Heart right ventricle (tissue), 16 donors: ENCODE results near the gene GLRA3. TPM values are rescaled to one million over a fixed set of nuclear protein-coding genes. Genes with fewer than 3 reads are reported as not detected.
"Not testable (repeated sequence)": the region's sequence is repeated elsewhere in the genome, so short reads cannot be mapped to it uniquely, and the experiment has no call there.

Experiments
- ATAC-seq, 8 donors: fragments of 200-7000 bp; cut with Tn5 transposase; one replicate each; pipeline ENCODE4 v1.9.1; 2020; ENCODE audit warnings: mild to moderate bottlenecking in 8 of 8, moderate library complexity in 8 of 8, moderate number of reproducible peaks in 1 of 8
- DNase-seq, 2 donors: peaks; one replicate each; pipeline ENCODE4 v3.0.0-alpha.2; 2020
- H3K27ac ChIP-seq, 10 donors: fragments of 200-600 bp; sonication (generic) in 2 of 10; one replicate each; pipeline versions ENCODE4 v1.5.0 to v1.8.0; 2020 to 2022; ENCODE audit warnings: mild to moderate bottlenecking in 3 of 10
- H3K27me3 ChIP-seq, 7 donors: fragments of 200-600 bp; one replicate each; pipeline ENCODE4 v1.8.0; 2021 to 2022; ENCODE audit warnings: mild to moderate bottlenecking in 2 of 7
- H3K36me3 ChIP-seq, 9 donors: fragments of 200-600 bp; sonication (generic) in 1 of 9; one replicate each; pipeline versions ENCODE4 v1.5.0 to v1.8.0; 2020 to 2022; ENCODE audit warnings: mild to moderate bottlenecking in 2 of 9
- H3K4me1 ChIP-seq, 9 donors: fragments of 200-600 bp; sonication (generic) in 1 of 9; one replicate each; pipeline versions ENCODE4 v1.5.0 to v1.8.0; 2020 to 2022; ENCODE audit warnings: mild to moderate bottlenecking in 4 of 9
- H3K4me3 ChIP-seq, 10 donors: fragments of 200-600 bp; sonication (generic) in 2 of 10; one replicate each; pipeline versions ENCODE4 v1.5.0 to v1.8.0; 2020 to 2022; ENCODE audit warnings: mild to moderate bottlenecking in 7 of 10, moderate library complexity in 2 of 10
- H3K9me3 ChIP-seq, 11 donors: fragments of 200-600 bp in 10 of 11; sonication (generic) in 2 of 11; one replicate each; pipeline versions ENCODE4 v1.5.0 to v1.8.0; 2013 to 2022; ENCODE audit warnings: mild to moderate bottlenecking in 2 of 11, control low read depth in 1 of 11, moderate library complexity in 1 of 11
- WGBS, 2 donors: extraction: QIAGEN DNeasy Blood & Tissue Kit; methylation state at CpG; one replicate each; pipeline ENCODE4 v1.1.7; 2013; ENCODE audit warnings: inconsistent platforms in 1 of 2; 5-methylcytosine and 5-hydroxymethylcytosine counted together
- intact Hi-C, 10 donors: fragments of 100-400 bp; cut with DNase I; formaldehyde crosslinking; loops; one replicate each; pipeline versions ENCODE4 v1.11.1 to v1.14.2; 2022
- polyA plus RNA-seq, 2 donors: library from polyadenylated mRNA; stranded (reverse); fragments of 200-250 nt; gene quantifications; one replicate each; pipeline ENCODE4 v1.2.3, GENCODE V29; 2013
- total RNA-seq, 10 donors: library from RNA; stranded (reverse); fragmentation: NEBNext Ultra II Directional in 3 of 10; extraction: Animal tissue kit (Norgen Biotek cat#: 25700) in 3 of 10; gene quantifications; one replicate each; pipeline versions ENCODE4 v1.2.1 to v1.2.4, GENCODE V29; 2021 to 2023
- TF ChIP-seq, protein P1 (sequence below), 9 donors: fragments of 200-600 bp; sonication (generic) in 2 of 9; IDR thresholded peaks; one replicate each; pipeline versions ENCODE4 v1.5.0 to v1.8.0; 2021 to 2022; ENCODE audit warnings: antibody characterized with exemption in 9 of 9, mild to moderate bottlenecking in 5 of 9, moderate library complexity in 1 of 9
- donor health status: Arrhythmogenic right ventricular cardiomyopathy.
- donor health status: ischemic (EF 13 %, LVEDD 7.1; RV severe dilation, severe dysfunction).
- donor health status: healthy with polysubstance abuse.
- donor health status: DM: no; HTN: yes; CAD: no.
- donor health status: DM: no; HTN: no; CAD: no.
- donor health status: ischemic (EF 25% LVEDD 6.9; RV normal size, moderate dysfunction).
- donor health status: ischemic (EF 25% LVEDD 5.7; RV mildly dilated, moderate dysfunction).
- donor health status: healthy.
- donor health status: DM: yes; HTN: yes; CAD: no.
- donor health status: Ischemic cardiomyopathy.
- donor health status: ischemic (EF 35%, LVEDD 5.7; RV mildly dilated, moderate dysfunction).
- donor health status: nonischemic (EF 11% LVEDD 7.7; RV severe dilation, severe dysfunction).
- donor health status: DM: yes; HTN: yes; CAD: no.
- donor health status: PGD.
- donor health status: ischemic (EF 29% LVEDD 5.4; RV normal size, mild dysfunction).
- donor health status: nonischemic (EF 23%, LVEDD 6.1; RV moderate dilation, normal function).

The GLRA3 gene
- total and polyA plus RNA-seq, 12 donors, result not detected

DNA sequence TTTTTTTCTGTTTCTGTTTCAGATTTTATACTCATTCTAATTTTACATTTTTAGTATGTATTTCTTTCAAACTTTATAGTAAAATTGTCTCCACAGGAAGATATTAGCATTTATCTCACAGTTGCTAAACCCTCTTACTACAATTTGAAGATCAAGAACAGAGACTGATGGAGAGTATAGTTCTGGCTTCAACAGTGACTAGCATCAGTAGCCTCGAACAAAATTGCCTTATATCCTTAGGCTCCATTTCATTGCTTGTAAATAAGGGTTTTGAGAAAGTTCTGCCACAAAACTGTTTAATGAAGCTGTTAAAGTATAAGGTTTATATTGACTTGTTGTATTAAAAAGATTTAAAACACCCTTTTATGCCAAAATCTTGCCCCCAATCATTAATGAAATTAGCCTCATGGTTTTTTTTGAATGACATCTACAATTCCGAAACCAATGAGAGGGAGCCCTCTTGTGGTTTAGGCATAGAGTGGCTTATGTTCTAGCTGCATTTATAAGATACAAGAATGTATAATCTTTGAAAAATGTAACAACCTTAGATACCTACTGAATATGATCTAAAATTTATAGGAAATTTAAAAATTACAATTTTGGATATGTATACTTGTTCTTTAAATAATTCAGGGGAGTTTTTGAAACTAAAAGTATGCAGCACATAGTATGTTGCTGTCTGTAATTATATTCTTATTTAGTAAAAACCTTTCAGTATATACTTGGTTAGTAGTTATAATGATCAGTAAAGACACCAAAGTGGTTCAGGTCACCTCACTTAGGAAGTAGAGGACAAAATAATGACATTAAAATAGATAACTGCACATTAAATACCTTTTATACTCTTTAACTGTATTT, 196.9 kb downstream of the GLRA3 start:
- TF ChIP-seq, protein P1, sequence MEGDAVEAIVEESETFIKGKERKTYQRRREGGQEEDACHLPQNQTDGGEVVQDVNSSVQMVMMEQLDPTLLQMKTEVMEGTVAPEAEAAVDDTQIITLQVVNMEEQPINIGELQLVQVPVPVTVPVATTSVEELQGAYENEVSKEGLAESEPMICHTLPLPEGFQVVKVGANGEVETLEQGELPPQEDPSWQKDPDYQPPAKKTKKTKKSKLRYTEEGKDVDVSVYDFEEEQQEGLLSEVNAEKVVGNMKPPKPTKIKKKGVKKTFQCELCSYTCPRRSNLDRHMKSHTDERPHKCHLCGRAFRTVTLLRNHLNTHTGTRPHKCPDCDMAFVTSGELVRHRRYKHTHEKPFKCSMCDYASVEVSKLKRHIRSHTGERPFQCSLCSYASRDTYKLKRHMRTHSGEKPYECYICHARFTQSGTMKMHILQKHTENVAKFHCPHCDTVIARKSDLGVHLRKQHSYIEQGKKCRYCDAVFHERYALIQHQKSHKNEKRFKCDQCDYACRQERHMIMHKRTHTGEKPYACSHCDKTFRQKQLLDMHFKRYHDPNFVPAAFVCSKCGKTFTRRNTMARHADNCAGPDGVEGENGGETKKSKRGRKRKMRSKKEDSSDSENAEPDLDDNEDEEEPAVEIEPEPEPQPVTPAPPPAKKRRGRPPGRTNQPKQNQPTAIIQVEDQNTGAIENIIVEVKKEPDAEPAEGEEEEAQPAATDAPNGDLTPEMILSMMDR (IDR thresholded peaks at IDR 0.05), result peak; percentile 26 to 79 (median 73)
- ATAC-seq (no peak), DNase-seq (no peak)
- intact Hi-C loops, result loop anchor here in 9 of 10 donors (2.0 to 10.0 kb wide), 3 partner anchors 265 to 267 kb away; no protein-coding TSS in a partner anchor
- WGBS, 2 donors, result 40 to 42% methylated on average over 2 of the region's 2 CpGs
- H3K27ac ChIP-seq, result no peak overlapping the region
- H3K4me1 ChIP-seq, result no peaks in the 10 kb centered on the region
- H3K4me3 ChIP-seq, result no peak overlapping the region
- H3K27me3 ChIP-seq, result no peaks in the 10 kb centered on the region
- no peaks in the 10 kb centered on the region for H3K36me3 ChIP-seq
- H3K9me3 ChIP-seq, result no peaks in the 10 kb centered on the region

DNA sequence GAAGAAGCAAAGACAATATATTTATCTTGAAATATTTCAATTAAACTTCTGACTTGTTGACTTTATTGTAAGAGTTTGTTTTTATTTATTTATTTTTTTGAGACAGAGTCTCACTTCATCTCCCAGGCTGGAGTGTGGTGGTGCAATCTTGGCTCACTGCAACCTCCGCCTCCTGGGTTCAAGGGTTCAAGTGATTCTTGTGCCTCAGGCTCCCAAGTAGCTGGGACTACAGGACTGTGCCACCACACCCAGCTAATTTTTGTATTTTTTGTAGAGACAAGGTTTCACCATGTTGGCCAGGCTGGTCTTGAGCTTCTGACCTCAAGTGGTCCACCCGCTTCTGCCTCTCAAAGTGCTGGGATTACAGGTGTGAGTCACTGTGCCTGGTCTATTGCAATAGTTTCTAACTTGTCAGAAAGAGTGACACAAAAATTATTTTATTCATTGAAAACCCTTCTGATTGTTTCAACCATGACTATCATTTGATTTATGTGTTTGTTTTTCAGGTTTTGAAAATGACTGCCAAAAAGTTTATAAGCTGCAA, 199.1 kb downstream of the GLRA3 start:
- ATAC-seq, H3K27ac ChIP-seq, DNase-seq, H3K36me3 ChIP-seq, H3K27me3 ChIP-seq, H3K4me1 ChIP-seq, H3K4me3 ChIP-seq, H3K9me3 ChIP-seq: not testable (repeated sequence)
- WGBS, 2 donors, result 92 to 95% methylated on average over 2 of the region's 2 CpGs
- intact Hi-C loops, result loop anchor here in 5 of 10 donors (2.0 to 10.0 kb wide), 3 partner anchors 263 to 265 kb away; no protein-coding TSS in a partner anchor

DNA sequence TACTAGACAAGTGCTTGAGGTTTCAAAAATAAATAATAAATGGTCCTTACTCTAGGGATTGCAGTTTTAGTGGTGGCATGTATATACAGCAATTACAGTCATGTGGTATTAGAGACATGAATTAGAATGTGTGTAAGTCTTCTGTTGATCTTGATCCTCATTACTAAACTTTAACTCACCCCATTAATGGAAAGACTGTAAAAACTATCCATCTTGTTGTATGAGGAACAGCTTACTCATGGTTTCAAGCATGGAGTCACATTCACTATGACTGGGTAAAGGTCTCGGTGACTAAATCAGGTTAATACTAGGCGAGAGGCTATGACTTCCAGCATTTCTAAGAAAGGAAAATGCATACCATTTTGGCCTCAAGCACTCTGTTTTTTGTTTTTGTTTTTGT, 199.8 kb downstream of the GLRA3 start:
- Histone ChIP-seq H3K9me3 (no peaks in the 10 kb centered on the region), H3K36me3 (no peaks in the 10 kb centered on the region), H3K4me3 (no peak overlapping the region), H3K27me3 (no peaks in the 10 kb centered on the region), H3K27ac (no peak overlapping the region), H3K4me1 (no peaks in the 10 kb centered on the region)
- TF ChIP-seq, protein P1 (IDR thresholded peaks at IDR 0.05), result no peak
- no peak for ATAC-seq
- intact Hi-C loops, result loop anchor here in 1 of 10 donors (5.0 kb wide), 1 partner anchor 262 kb away; no protein-coding TSS in a partner anchor
- DNase-seq, result no peak
- 95 to 96% methylated on average over 2 of the region's 2 CpGs for WGBS, 2 donors

DNA sequence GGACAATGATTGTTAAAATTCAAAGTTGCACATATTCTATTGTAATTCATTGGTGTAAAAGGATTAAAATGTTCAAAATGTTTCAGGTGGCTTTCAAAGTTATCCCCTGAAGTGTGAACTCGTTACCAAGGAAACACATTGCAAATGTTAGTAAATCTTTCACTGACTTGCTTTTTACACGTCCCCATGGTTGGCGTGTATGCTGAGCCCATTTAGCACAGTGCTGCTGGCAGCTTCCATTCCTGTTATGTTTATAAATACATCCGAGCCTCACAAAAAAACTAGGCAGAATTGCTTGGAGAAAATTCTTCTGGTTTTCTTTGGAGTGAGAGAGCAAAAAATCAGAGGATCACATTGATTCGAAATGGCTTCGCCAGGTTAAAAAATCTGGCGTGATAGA, 200.9 kb downstream of the GLRA3 start:
- intact Hi-C loops, result loop anchor here in 1 of 10 donors (5.0 kb wide), 1 partner anchor 261 kb away; no protein-coding TSS in a partner anchor
- H3K36me3 ChIP-seq, result no peaks in the 10 kb centered on the region
- no peak overlapping the region for H3K4me3 ChIP-seq
- DNase-seq (no peak), ATAC-seq (no peak)
- H3K4me1 ChIP-seq, result no peaks in the 10 kb centered on the region
- no peak overlapping the region for H3K27ac ChIP-seq
- WGBS, 2 donors, result 79 to 85% methylated on average over 7 of the region's 7 CpGs
- no peaks in the 10 kb centered on the region for H3K9me3 ChIP-seq
- H3K27me3 ChIP-seq, result no peaks in the 10 kb centered on the region
- TF ChIP-seq, protein P1 (IDR thresholded peaks at IDR 0.05), result no peak
